AG04450 (cell line): ENCODE results near the gene SMARCA2. TPM values are rescaled to one million over a fixed set of nuclear protein-coding genes. Genes with fewer than 3 reads are reported as not detected.

Experiments used
- CTCF ChIA-PET: fragments of 300-600, 350-600 bp; formaldehyde crosslinking; extraction: SDS; loops from one replicate; lab custom pipeline; 2022; ENCODE audit warnings: antibody characterized with exemption, inconsistent platforms; lab: Charles Lee
- POLR2A ChIA-PET: fragments of 350-600 bp; formaldehyde crosslinking; extraction: SDS; loops from one replicate; lab custom pipeline; 2021; ENCODE audit warnings: antibody characterized with exemption, inconsistent platforms; lab: Yijun Ruan, JAX
- DNase-seq: peaks from one replicate; pipeline ENCODE4 v3.0.0-alpha.2; 2011; ENCODE audit warnings: low read depth, low spot score
- H3K27ac ChIP-seq: one replicate; pipeline ENCODE4 v1.5.1; 2012; ENCODE audit warnings: low read depth, low read length, control low read depth
- H3K27me3 ChIP-seq: one replicate; pipeline ENCODE4 v1.6.0; 2012; ENCODE audit warnings: low read length; ENCODE audit not compliant: control insufficient read depth, insufficient read depth
- H3K4me3 ChIP-seq: 2 replicates; pipeline ENCODE4 v1.5.1; 2011; ENCODE audit warnings: mild to moderate bottlenecking, low read depth, low read length, control low read depth
- H3K9me3 ChIP-seq: 2 replicates; pipeline ENCODE4 v1.5.1; 2012; ENCODE audit warnings: low read length; ENCODE audit not compliant: control insufficient read depth, insufficient read depth
- polyA plus RNA-seq: library from polyadenylated mRNA; depleted of rRNA; stranded (reverse); fragments of >200 nt; gene quantifications from 2 replicates; pipeline ENCODE4 v1.2.3, GENCODE V29; 2011
- TF ChIP-seq, protein P1 (sequence below): IDR thresholded peaks from 2 replicates; pipeline ENCODE4 v1.5.1; 2011; ENCODE audit warnings: low read depth, low read length, control low read depth, inconsistent platforms

Gene SMARCA2
- polyA plus RNA-seq, 1 experiment: 51.2 TPM

DNA sequence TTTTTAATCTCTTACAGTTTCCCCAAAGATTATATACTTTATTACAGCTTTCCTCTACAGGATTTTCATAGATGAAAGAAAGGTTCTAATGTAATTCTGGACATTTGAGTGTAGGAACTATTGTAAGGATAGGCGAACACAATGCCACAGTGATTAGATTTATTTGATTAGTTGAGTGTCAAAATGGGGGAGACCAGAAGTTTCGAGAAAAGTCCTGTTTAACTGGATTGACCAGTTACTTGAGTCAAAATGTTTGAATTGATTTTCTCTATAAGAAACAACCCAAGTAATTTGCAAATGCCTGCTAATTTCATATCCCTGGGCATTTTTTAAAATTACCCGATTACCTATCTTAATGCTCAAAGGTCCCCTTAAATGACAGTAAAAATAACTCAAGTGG lies 50.6 kb downstream of the SMARCA2 start:
- Histone ChIP-seq H3K9me3 (no peaks in the 10 kb centered on the region), H3K4me3 (no peak overlapping the region), H3K27me3 (no peaks in the 10 kb centered on the region), H3K27ac (no peak overlapping the region)
- ChIA-PET POLR2A (no interaction called here), CTCF (no interaction called here)
- TF ChIP-seq, protein P1, sequence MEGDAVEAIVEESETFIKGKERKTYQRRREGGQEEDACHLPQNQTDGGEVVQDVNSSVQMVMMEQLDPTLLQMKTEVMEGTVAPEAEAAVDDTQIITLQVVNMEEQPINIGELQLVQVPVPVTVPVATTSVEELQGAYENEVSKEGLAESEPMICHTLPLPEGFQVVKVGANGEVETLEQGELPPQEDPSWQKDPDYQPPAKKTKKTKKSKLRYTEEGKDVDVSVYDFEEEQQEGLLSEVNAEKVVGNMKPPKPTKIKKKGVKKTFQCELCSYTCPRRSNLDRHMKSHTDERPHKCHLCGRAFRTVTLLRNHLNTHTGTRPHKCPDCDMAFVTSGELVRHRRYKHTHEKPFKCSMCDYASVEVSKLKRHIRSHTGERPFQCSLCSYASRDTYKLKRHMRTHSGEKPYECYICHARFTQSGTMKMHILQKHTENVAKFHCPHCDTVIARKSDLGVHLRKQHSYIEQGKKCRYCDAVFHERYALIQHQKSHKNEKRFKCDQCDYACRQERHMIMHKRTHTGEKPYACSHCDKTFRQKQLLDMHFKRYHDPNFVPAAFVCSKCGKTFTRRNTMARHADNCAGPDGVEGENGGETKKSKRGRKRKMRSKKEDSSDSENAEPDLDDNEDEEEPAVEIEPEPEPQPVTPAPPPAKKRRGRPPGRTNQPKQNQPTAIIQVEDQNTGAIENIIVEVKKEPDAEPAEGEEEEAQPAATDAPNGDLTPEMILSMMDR: no peak
- DNase-seq: no peak

DNA sequence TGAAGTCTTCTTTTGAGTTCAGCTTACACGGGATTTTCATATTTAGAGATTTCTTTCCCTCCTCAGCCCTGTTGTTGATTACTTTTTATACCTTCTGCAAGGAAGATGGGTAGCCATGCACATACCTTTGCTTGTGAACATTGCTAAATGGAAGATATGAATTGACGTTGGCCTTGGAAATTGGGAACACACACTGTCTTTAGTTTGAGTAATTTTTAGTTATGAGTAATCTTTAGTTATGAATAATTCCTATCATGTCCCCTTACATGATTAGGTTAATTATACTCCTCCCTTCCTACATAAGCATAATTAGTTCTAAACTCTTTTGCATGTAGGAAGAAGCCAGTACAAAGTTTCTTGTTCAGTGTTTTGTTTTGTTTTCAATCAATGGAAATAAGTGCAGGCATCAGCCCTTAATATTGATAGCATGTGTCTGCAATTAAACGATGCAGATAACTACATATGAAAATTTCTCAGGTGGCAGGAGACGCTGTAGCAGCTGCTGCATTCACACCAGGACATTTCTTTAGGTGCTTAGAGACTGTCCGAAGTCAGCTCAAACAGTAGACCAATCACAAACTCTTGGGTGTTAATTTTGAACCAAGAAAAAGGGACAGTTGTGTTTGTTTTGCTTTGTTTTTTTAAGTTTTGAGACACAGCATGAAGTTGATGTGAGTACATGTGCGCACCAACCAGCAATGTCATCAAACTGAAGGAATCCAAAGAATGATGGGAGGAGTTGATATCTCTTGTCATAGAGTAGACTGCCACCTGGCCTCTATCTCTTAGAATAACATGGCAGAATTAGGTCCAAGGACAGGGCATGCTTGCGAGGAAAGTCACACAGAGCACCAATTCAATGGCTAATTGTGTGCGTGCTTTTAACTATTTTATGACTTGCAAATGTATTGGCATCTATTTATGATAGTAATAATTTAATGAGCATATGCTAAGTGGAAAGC lies 51.4 kb downstream of the SMARCA2 start:
- TF ChIP-seq, protein P1: no peak
- ChIA-PET POLR2A (no interaction called here), CTCF (interaction anchor here (0.6 to 2.5 kb wide), 2 partner anchors 19 to 124 kb away, joined by 3 to 12 read pairs; no protein-coding TSS in a partner anchor)
- Histone ChIP-seq H3K9me3 (no peaks in the 10 kb centered on the region), H3K27me3 (no peaks in the 10 kb centered on the region), H3K4me3 (no peak overlapping the region), H3K27ac (no peak overlapping the region)
- no peak for DNase-seq

DNA sequence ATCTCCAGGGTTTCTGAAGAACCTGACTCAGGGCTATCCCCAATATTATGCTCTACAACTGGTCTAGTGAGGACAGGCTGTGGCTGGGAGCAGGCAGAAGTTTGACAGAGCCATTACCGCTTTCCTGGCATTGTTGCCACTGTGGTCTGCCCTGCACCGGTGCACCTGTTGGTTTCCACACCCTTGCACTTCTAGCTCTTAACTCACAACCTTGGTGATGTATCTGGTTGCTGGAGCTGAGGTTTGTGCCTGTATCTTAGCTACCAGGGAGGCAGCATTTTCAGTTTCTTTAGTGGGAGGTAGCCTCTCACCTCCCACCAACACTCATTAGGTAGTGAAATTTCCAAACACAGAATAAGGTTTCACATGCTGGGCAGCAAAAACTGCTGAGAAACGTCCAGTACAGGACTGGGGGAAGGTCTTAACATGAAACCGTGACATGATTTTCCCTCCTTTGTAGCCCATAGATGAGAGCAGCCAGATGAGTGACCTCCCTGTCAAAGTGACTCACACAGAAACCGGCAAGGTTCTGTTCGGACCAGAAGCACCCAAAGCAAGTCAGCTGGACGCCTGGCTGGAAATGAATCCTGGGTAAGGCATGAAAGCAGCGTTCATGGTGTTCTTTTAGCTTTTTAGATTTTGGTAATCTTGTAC lies 57.7 kb downstream of the SMARCA2 start:
- DNase-seq: no peak
- H3K27me3 ChIP-seq: no peaks in the 10 kb centered on the region
- H3K9me3 ChIP-seq: no peaks in the 10 kb centered on the region
- ChIA-PET POLR2A (no interaction called here), CTCF (interaction anchor here (1.4 kb wide), 1 partner anchor 14 kb away, joined by 4 read pairs; no protein-coding TSS in a partner anchor)
- H3K4me3 ChIP-seq: no peak overlapping the region
- H3K27ac ChIP-seq: no peak overlapping the region
- TF ChIP-seq, protein P1: no peak

DNA sequence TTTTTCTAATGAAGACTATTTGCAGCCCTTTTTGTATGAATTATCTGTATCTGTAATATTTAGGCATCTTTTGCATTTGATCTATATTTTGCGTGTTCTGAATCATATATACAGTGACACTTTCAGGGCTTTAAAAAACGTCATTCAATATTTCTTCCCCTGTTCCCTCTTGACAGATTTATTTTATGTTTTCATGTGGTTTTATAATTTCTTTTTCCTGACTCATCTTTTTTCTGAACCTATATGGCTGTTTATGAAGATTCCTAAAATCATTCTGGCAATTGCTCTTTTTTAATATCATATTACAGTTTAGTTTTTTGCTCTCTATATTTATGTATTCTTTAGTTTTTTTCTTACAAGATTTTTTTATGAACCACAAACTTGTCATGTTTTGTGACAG lies 67.6 kb downstream of the SMARCA2 start:
- ChIA-PET CTCF (no interaction called here), POLR2A (no interaction called here)
- DNase-seq: no peak
- H3K4me3 ChIP-seq: no peak overlapping the region
- H3K27ac ChIP-seq: no peak overlapping the region
- no peaks in the 10 kb centered on the region for H3K9me3 ChIP-seq
- H3K27me3 ChIP-seq: no peaks in the 10 kb centered on the region
- TF ChIP-seq, protein P1: no peak

DNA sequence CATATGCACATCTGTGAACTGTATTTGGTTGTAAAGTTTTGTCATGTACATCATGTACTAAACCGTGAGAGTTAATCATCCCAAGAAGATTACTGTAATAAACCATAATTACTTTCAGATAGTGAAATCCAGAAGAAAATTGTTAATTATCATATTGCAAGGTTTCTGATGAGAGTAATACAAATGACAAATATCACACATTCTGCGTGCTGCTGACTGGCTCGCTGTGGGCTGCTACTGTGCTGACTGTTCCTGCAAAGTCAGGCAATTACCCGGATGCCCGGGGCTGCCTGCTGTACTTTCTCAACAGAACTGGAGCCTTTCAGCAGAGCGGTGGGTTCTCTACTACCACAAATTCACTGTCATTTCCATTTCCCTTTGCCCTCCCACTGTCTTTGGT lies 68.3 kb downstream of the SMARCA2 start:
- DNase-seq: no peak
- Histone ChIP-seq H3K27me3 (no peaks in the 10 kb centered on the region), H3K4me3 (no peak overlapping the region), H3K9me3 (no peaks in the 10 kb centered on the region), H3K27ac (no peak overlapping the region)
- TF ChIP-seq, protein P1: no peak
- POLR2A ChIA-PET: no interaction called here
- CTCF ChIA-PET: no interaction called here
